GM06990 (cell line): ENCODE measurements around the gene SYPL2.
A peak's percentile ranks its signal among the peaks of the same experiment; 100 is the strongest.

Experiments used
- DNase-seq: peaks from one replicate; pipeline ENCODE4 v3.0.0-alpha.2; 2011; ENCODE audit not compliant: insufficient read length; ENCODE audit errors: extremely low read depth
- H3K27me3 ChIP-seq: replicated peaks from 2 replicates; pipeline ENCODE4 v1.6.0; 2011; ENCODE audit warnings: low read length; ENCODE audit not compliant: control insufficient read depth, insufficient read depth
- H3K36me3 ChIP-seq: 2 replicates; pipeline ENCODE4 v1.5.1; 2011; ENCODE audit warnings: low read length; ENCODE audit not compliant: control insufficient read depth, insufficient read depth
- H3K4me3 ChIP-seq: replicated peaks from 2 replicates; pipeline ENCODE4 v1.5.1; 2011; ENCODE audit warnings: low read depth, mild to moderate bottlenecking, control low read depth, low read length
- TF ChIP-seq, protein P1 (sequence below): IDR thresholded peaks from 2 replicates; pipeline ENCODE4 v1.5.1; 2011; ENCODE audit warnings: low read length, control low read depth, mild to moderate bottlenecking, inconsistent platforms; ENCODE audit not compliant: insufficient read depth, poor library complexity, severe bottlenecking

Gene SYPL2

DNA sequence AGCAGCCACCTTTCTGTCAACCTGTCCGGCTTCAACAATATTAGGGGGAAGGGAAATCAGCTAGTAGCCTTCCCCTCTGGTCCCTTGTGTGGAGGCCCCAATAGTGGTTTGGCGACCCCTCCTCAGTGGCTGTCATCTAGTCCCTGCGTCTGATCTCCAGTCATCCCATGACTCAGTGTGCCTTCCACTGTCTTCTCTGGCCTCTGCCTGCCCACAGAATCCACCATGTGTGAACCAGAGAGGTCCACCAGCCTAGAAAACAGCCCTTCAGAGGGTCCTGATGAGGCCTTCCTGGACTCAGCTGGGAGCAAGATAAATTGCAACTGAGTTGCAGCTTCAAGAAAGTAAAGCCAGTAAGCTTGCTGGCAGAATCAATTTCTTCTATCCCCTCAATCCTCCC, 13.6 kb downstream of the SYPL2 start:
- H3K27me3 ChIP-seq, result no peaks in the 10 kb centered on the region
- no peak for DNase-seq

GRCh38 chr1:109481646-109482045, 15.3 kb downstream of the SYPL2 start:
- no peak overlapping the region for H3K4me3 ChIP-seq
- TF ChIP-seq, protein P1, sequence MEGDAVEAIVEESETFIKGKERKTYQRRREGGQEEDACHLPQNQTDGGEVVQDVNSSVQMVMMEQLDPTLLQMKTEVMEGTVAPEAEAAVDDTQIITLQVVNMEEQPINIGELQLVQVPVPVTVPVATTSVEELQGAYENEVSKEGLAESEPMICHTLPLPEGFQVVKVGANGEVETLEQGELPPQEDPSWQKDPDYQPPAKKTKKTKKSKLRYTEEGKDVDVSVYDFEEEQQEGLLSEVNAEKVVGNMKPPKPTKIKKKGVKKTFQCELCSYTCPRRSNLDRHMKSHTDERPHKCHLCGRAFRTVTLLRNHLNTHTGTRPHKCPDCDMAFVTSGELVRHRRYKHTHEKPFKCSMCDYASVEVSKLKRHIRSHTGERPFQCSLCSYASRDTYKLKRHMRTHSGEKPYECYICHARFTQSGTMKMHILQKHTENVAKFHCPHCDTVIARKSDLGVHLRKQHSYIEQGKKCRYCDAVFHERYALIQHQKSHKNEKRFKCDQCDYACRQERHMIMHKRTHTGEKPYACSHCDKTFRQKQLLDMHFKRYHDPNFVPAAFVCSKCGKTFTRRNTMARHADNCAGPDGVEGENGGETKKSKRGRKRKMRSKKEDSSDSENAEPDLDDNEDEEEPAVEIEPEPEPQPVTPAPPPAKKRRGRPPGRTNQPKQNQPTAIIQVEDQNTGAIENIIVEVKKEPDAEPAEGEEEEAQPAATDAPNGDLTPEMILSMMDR, result no peak
- no peaks in the 10 kb centered on the region; the same call in 1 of the 2 replicates for H3K36me3 ChIP-seq
- no peaks in the 10 kb centered on the region for H3K27me3 ChIP-seq
- DNase-seq, result no peak

More for the DNA sequence above, 13.6 kb downstream of the SYPL2 start:
- Histone ChIP-seq H3K4me3 (no peak overlapping the region), H3K36me3 (no peaks in the 10 kb centered on the region)
- TF ChIP-seq, protein P1, result no peak

DNA sequence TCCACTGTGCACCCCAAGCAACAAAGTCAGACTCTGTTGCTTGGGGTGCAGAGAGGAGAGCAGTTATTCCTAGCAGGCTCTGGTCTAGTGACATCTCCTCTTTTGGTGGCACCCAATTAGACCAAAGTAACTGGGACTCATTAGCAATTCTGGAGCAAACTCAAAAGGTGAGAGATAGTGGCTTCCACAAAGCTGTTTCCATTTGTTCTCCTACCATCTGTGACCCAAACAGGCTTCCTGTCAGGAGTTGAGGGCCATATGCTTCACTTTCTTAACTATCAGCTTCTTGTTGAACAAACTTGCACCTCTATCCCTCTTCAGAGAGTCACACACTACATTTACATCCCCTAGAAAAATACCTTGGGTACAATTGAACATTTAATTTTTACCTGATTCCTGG, 15.9 kb downstream of the SYPL2 start:
- TF ChIP-seq, protein P1, result no peak
- Histone ChIP-seq H3K36me3 (peaks cover 2% of the 10 kb centered on the region), H3K27me3 (no peaks in the 10 kb centered on the region), H3K4me3 (no peak overlapping the region)
- no peak for DNase-seq

GRCh38 chr1:109482791-109483671, 16.7 kb downstream of the SYPL2 start:
- no peaks in the 10 kb centered on the region for H3K27me3 ChIP-seq
- TF ChIP-seq, protein P1, result no peak
- no peak for DNase-seq

DNA sequence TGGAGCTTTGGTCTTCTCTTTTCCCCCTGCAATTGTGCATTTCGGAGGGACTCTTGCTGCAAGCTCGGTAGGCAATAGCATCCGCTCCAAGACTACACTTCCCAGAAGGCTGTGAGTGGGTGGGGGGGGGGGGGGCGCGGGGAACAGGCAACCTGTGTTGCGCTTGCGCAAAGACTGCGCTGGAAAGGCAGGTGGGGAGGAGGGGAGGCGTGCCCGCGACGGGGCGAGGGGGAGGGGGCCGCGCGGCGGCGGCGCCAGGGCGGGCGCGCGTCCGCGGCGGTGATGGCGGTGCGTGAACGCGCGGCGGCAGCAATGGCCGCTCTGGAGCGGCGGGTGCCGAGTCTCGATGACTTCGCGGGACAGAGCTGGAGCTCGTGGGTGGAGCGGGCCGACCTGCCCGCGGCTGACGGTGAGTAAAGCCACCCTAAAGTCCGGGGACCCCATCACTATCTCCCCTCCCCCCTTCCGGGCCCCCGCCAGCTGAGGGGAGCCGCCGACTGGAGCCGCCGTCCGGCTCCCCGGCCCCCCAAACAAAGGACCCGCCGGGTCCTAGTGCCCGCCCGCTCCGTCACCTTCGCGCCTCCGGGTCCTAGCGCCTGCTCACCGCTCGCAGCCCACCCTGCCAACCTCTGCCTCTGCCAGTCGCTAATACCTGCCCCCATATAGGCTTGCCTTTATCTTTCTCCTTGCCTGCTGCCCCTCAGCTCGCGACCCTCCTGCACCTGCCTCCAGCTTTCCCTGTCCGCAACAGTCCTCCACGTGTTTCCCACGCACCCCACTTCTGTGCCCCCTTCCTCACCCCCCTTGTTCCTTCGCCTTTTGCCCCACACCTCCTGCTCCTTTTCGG, 17.5 kb downstream of the SYPL2 start, which contains the start of gene ATXN7L2:
Gene ATXN7L2 (plus strand): TSS at position 234 of the 847 bp plus-strand sequence. CDS start 49 bp downstream, at position 283.
- peak; percentile 94 for DNase-seq

More at GRCh38 chr1:109482791-109483671, 16.7 kb downstream of the SYPL2 start:
- H3K4me3 ChIP-seq, result peak overlapping the region; percentile 55
- peaks cover 7% of the 10 kb centered on the region for H3K36me3 ChIP-seq

More for the DNA sequence above, 17.5 kb downstream of the SYPL2 start, which contains the start of gene ATXN7L2:
- no peaks in the 10 kb centered on the region for H3K27me3 ChIP-seq
- H3K4me3 ChIP-seq, result peak within 1 kb of the TSS; percentile 95
- peaks cover 8% of the 10 kb centered on the region for H3K36me3 ChIP-seq
- TF ChIP-seq, protein P1, result no peak
